Measurements from ENCODE around the gene SNAP91. TPM values are rescaled to one million over a fixed set of nuclear protein-coding genes. Genes with fewer than 3 reads are reported as not detected.

Gene SNAP91
- total and polyA plus RNA-seq, 9 of the 15 experiments (the other 6 are each of a cell fraction or from before 2014, with no cell fraction given): not detected

DNA sequence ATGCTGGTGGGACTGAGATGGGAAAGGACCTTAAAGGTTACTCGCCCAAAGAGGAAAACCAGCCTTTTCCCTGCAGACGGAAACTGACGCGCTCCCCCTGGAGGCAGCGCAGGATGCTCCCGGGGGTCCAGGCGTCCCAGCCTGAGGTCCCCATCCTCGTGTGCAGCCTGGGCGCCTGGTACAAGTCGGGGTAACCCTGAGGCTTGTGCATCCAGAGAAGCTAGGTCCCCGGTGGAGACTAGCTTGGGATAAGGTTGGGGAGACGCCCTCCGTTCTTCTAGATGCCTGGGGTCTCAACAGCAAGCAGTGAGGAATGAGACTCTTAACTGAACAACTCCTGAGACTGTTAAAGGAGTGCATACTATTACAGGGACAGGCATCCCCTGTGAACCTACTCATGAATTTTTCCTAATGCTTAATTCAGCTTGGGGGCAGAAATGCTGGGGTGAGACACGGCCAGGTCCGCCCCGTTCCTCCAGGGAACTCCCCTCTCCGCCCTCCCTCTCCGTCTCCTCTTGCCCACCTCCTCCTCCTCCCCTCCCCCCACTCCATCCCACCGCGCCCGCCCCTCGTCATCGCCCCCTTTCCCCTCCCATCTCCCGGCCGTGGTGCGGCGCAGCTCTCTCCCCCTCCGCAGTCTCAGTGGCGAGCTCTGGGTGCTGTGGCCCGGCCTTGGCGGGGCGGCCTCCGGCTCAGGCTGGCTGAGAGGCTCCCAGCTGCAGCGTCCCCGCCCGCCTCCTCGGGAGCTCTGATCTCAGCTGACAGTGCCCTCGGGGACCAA is 196.8 kb downstream of the SNAP91 start, which contains the start of gene PRSS35 (continued):
- TF ChIP-seq, protein P1, sequence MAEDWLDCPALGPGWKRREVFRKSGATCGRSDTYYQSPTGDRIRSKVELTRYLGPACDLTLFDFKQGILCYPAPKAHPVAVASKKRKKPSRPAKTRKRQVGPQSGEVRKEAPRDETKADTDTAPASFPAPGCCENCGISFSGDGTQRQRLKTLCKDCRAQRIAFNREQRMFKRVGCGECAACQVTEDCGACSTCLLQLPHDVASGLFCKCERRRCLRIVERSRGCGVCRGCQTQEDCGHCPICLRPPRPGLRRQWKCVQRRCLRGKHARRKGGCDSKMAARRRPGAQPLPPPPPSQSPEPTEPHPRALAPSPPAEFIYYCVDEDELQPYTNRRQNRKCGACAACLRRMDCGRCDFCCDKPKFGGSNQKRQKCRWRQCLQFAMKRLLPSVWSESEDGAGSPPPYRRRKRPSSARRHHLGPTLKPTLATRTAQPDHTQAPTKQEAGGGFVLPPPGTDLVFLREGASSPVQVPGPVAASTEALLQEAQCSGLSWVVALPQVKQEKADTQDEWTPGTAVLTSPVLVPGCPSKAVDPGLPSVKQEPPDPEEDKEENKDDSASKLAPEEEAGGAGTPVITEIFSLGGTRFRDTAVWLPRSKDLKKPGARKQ (CRISPR knock-in tag; IDR thresholded peaks at IDR 0.05): no peak
- no peak for TF ChIP-seq FOXP1 (CRISPR knock-in tag; IDR thresholded peaks at IDR 0.05)
- TF ChIP-seq ZBTB7A (IDR thresholded peaks at IDR 0.05; ENCODE audit: borderline replicate concordance, control insufficient read depth, low read depth, low read length): peak; percentile 78; the same call in 1 of the 2 replicates
- no peak for TF ChIP-seq POLR2G (IDR thresholded peaks at IDR 0.05; ENCODE audit: low read depth, low read length)
- TF ChIP-seq, protein P2, sequence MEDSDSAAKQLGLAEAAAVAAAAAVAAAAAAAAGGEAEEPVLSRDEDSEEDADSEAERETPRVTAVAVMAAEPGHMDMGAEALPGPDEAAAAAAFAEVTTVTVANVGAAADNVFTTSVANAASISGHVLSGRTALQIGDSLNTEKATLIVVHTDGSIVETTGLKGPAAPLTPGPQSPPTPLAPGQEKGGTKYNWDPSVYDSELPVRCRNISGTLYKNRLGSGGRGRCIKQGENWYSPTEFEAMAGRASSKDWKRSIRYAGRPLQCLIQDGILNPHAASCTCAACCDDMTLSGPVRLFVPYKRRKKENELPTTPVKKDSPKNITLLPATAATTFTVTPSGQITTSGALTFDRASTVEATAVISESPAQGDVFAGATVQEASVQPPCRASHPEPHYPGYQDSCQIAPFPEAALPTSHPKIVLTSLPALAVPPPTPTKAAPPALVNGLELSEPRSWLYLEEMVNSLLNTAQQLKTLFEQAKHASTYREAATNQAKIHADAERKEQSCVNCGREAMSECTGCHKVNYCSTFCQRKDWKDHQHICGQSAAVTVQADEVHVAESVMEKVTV (CRISPR knock-in tag; IDR thresholded peaks at IDR 0.05): peak; percentile 71
- 0 out of 4 replicates have a peak, but pooled peaks of 1 of the 2 experiments have one; percentile 42 for TF ChIP-seq RCOR1 (IDR thresholded peaks at IDR 0.05; ENCODE audit: borderline replicate concordance in 1 of 2, low read depth in 2 of 2, low read length in 2 of 2)
- TF ChIP-seq ZNF764 (CRISPR knock-in tag; IDR thresholded peaks at IDR 0.05; ENCODE audit: low read depth): no peak
- no peak for TF ChIP-seq TFAM (CRISPR knock-in tag; conservative IDR thresholded peaks at IDR 0.05)
- 0 out of 2 replicates have a peak, but pooled peaks have one; percentile 30 for TF ChIP-seq MTA3 (IDR thresholded peaks at IDR 0.05; ENCODE audit: borderline replicate concordance)
- TF ChIP-seq, protein P3, sequence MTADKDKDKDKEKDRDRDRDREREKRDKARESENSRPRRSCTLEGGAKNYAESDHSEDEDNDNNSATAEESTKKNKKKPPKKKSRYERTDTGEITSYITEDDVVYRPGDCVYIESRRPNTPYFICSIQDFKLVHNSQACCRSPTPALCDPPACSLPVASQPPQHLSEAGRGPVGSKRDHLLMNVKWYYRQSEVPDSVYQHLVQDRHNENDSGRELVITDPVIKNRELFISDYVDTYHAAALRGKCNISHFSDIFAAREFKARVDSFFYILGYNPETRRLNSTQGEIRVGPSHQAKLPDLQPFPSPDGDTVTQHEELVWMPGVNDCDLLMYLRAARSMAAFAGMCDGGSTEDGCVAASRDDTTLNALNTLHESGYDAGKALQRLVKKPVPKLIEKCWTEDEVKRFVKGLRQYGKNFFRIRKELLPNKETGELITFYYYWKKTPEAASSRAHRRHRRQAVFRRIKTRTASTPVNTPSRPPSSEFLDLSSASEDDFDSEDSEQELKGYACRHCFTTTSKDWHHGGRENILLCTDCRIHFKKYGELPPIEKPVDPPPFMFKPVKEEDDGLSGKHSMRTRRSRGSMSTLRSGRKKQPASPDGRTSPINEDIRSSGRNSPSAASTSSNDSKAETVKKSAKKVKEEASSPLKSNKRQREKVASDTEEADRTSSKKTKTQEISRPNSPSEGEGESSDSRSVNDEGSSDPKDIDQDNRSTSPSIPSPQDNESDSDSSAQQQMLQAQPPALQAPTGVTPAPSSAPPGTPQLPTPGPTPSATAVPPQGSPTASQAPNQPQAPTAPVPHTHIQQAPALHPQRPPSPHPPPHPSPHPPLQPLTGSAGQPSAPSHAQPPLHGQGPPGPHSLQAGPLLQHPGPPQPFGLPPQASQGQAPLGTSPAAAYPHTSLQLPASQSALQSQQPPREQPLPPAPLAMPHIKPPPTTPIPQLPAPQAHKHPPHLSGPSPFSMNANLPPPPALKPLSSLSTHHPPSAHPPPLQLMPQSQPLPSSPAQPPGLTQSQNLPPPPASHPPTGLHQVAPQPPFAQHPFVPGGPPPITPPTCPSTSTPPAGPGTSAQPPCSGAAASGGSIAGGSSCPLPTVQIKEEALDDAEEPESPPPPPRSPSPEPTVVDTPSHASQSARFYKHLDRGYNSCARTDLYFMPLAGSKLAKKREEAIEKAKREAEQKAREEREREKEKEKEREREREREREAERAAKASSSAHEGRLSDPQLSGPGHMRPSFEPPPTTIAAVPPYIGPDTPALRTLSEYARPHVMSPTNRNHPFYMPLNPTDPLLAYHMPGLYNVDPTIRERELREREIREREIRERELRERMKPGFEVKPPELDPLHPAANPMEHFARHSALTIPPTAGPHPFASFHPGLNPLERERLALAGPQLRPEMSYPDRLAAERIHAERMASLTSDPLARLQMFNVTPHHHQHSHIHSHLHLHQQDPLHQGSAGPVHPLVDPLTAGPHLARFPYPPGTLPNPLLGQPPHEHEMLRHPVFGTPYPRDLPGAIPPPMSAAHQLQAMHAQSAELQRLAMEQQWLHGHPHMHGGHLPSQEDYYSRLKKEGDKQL (CRISPR knock-in tag; IDR thresholded peaks at IDR 0.05; ENCODE audit: borderline replicate concordance): no peak
- TF ChIP-seq SMC3 (conservative IDR thresholded peaks at IDR 0.05; ENCODE audit: insufficient read depth, low read depth, low read length): peak; percentile 80
- TF ChIP-seq ZNF134 (CRISPR knock-in tag; conservative IDR thresholded peaks at IDR 0.05): no peak
- TF ChIP-seq ZNF583 (CRISPR knock-in tag; IDR thresholded peaks at IDR 0.05): no peak
- TF ChIP-seq TOE1 (IDR thresholded peaks at IDR 0.05; ENCODE audit: borderline replicate concordance): no peak
- no peak for TF ChIP-seq TOE1 (CRISPR knock-in tag; IDR thresholded peaks at IDR 0.05; ENCODE audit: borderline replicate concordance, low read depth)
- no peak for TF ChIP-seq RBM22 (IDR thresholded peaks at IDR 0.05; ENCODE audit: low read depth, low read length, poor library complexity, severe bottlenecking)
- no peak for TF ChIP-seq PRMT5 (CRISPR knock-in tag; IDR thresholded peaks at IDR 0.05)
- TF ChIP-seq HSF4 (CRISPR knock-in tag; IDR thresholded peaks at IDR 0.05; ENCODE audit: borderline replicate concordance): no peak

Measured in K562 (cell line).